Smooth muscle cell (in vitro differentiated cells): ENCODE results near the gene CRYGN. TPM values are rescaled to one million over a fixed set of nuclear protein-coding genes. Genes with fewer than 3 reads are reported as not detected.

Source experiments
- DNase-seq: peaks from one replicate; lab custom pipeline; 2025; ENCODE audit not compliant: unreplicated experiment; lab: John Stamatoyannopoulos, UW
- H2AFZ ChIP-seq: fragments of 200-600 bp; sonication (generic); 2 replicates; pipeline ENCODE4 v1.6.0; 2016; ENCODE audit warnings: antibody characterized with exemption, low read depth, mild to moderate bottlenecking
- H3F3A ChIP-seq: fragments of 200-600 bp; sonication (generic); 2 replicates; pipeline ENCODE4 v1.6.0; 2017; ENCODE audit warnings: antibody characterized with exemption, low read depth
- H3K27ac ChIP-seq: fragments of 200-600 bp; sonication (generic); 2 replicates; pipeline ENCODE4 v1.5.1; 2016; ENCODE audit warnings: low read depth, mild to moderate bottlenecking
- H3K27me3 ChIP-seq: fragments of 200-600 bp; sonication (generic); 2 replicates; pipeline ENCODE4 v1.6.1; 2016; ENCODE audit warnings: low read depth, mild to moderate bottlenecking
- H3K36me3 ChIP-seq: fragments of 200-600 bp; sonication (generic); 2 replicates; pipeline ENCODE4 v1.5.1; 2016; ENCODE audit warnings: low read depth
- H3K4me1 ChIP-seq: fragments of 200-600 bp; sonication (generic); 2 replicates; pipeline ENCODE4 v1.5.1; 2016; ENCODE audit warnings: low read depth
- H3K4me2 ChIP-seq: fragments of 200-600 bp; sonication (generic); 2 replicates; pipeline ENCODE4 v1.6.0; 2016; ENCODE audit warnings: mild to moderate bottlenecking
- H3K4me3 ChIP-seq: fragments of 200-600 bp; sonication (generic); 2 replicates; pipeline ENCODE4 v1.5.1; 2016; ENCODE audit warnings: mild to moderate bottlenecking
- H3K79me2 ChIP-seq: fragments of 200-600 bp; sonication (generic); 2 replicates; pipeline ENCODE4 v1.6.0; 2016; ENCODE audit warnings: low read depth, mild to moderate bottlenecking
- H3K9ac ChIP-seq: fragments of 200-600 bp; sonication (generic); 2 replicates; pipeline ENCODE4 v1.6.0; 2016; ENCODE audit warnings: low read depth
- H3K9me3 ChIP-seq: fragments of 200-600 bp; sonication (generic); replicated peaks from 2 replicates; pipeline ENCODE4 v1.5.1; 2016; ENCODE audit warnings: low read depth
- H4K20me1 ChIP-seq: fragments of 200-600 bp; sonication (generic); 2 replicates; pipeline ENCODE4 v1.6.0; 2016; ENCODE audit warnings: low read depth
- CTCF ChIP-seq: fragments of 200-600 bp; sonication (generic); IDR thresholded peaks from 2 replicates; pipeline ENCODE4 v1.5.1; 2017; ENCODE audit warnings: borderline replicate concordance, mild to moderate bottlenecking, antibody characterized with exemption; ENCODE audit not compliant: insufficient read depth, poor library complexity, severe bottlenecking
- WGBS: methylation state at CpG from one replicate; pipeline ENCODE4 v1.1.7; 2016; ENCODE audit warnings: low lambda C conversion rate; 5-methylcytosine and 5-hydroxymethylcytosine counted together
- polyA plus RNA-seq: library from polyadenylated mRNA; unstranded; fragments of >200 nt; fragmentation: Nextera tagmentation; extraction: Ambion mirVana; gene quantifications from 2 replicates; pipeline ENCODE4 v1.2.1, GENCODE V29; 2016
- total RNA-seq: library from RNA; depleted of rRNA; stranded (reverse); fragments of >200 nt; gene quantifications from 2 replicates; pipeline ENCODE4 v1.2.3, GENCODE V29; 2014

Gene CRYGN
- total and polyA plus RNA-seq, 2 experiments from 2014 or later = 0.13 TPM; not detected in 1

- H4K20me1 ChIP-seq = no peaks in the 10 kb centered on the region
- WGBS = 93% methylated on average over 4 of the region's 4 CpGs
- DNase-seq = no peak
- H2AFZ ChIP-seq = no peak overlapping the region
- H3K4me3 ChIP-seq = no peak overlapping the region
- no peak overlapping the region for H3K9ac ChIP-seq
- no peaks in the 10 kb centered on the region for H3K79me2 ChIP-seq
- no peaks in the 10 kb centered on the region for H3K4me1 ChIP-seq
- H3K27me3 ChIP-seq = peaks cover 36% of the 10 kb centered on the region
- TF ChIP-seq CTCF = no peak
- no peak overlapping the region for H3K4me2 ChIP-seq
- no peak overlapping the region for H3K27ac ChIP-seq
- H3K9me3 ChIP-seq = no peaks in the 10 kb centered on the region
- H3F3A ChIP-seq = no peaks in the 10 kb centered on the region
- no peaks in the 10 kb centered on the region for H3K36me3 ChIP-seq
Observed at GRCh38 chr7:151412318-151412717, 27.6 kb downstream of the CRYGN start.

GRCh38 chr7:151411551-151411950 is 28.4 kb downstream of the CRYGN start:
- no peaks in the 10 kb centered on the region for H4K20me1 ChIP-seq
- peaks cover 36% of the 10 kb centered on the region for H3K27me3 ChIP-seq
- no peak overlapping the region for H3K4me2 ChIP-seq
- no peak for TF ChIP-seq CTCF
- WGBS = 84% methylated on average over 6 of the region's 6 CpGs
- no peaks in the 10 kb centered on the region for H3K36me3 ChIP-seq
- H2AFZ ChIP-seq = no peak overlapping the region
- H3K79me2 ChIP-seq = no peaks in the 10 kb centered on the region
- H3F3A ChIP-seq = no peaks in the 10 kb centered on the region
- no peak overlapping the region for H3K27ac ChIP-seq
- H3K9me3 ChIP-seq = no peaks in the 10 kb centered on the region
- DNase-seq = no peak
- no peak overlapping the region for H3K4me3 ChIP-seq
- H3K9ac ChIP-seq = no peak overlapping the region
- H3K4me1 ChIP-seq = no peaks in the 10 kb centered on the region

- peak overlapping the region; percentile 66 for H3K9ac ChIP-seq
- H3K9me3 ChIP-seq = no peaks in the 10 kb centered on the region
- H3K27me3 ChIP-seq = peaks cover 36% of the 10 kb centered on the region
- peak overlapping the region; percentile 81 for H2AFZ ChIP-seq
- H3K4me1 ChIP-seq = no peaks in the 10 kb centered on the region
- no peak overlapping the region for H3K27ac ChIP-seq
- WGBS = 20% methylated on average over 55 of the region's 55 CpGs
- DNase-seq = no peak
- no peak for TF ChIP-seq CTCF
- no peaks in the 10 kb centered on the region for H3K79me2 ChIP-seq
- peak overlapping the region; percentile 96 for H3K4me2 ChIP-seq
- H3K36me3 ChIP-seq = no peaks in the 10 kb centered on the region
- no peaks in the 10 kb centered on the region for H3F3A ChIP-seq
- H3K4me3 ChIP-seq = peak overlapping the region; percentile 73
- no peaks in the 10 kb centered on the region for H4K20me1 ChIP-seq
Observed at GRCh38 chr7:151410405-151411390, 29.2 kb downstream of the CRYGN start.
